ENCODE results near the gene FOXL3.
"Not testable (repeated sequence)": the region's sequence is repeated elsewhere in the genome, so short reads cannot be mapped to it uniquely, and the experiment has no call there.

FOXL3 gene

GRCh38 chr7:289756-290553 lies at the start of gene FOXL3:
Gene FOXL3 (plus strand): TSS chr7:290170. CDS start chr7:290170, 0 bp downstream.
- DNase-seq: no peak

GRCh38 chr7:240887-241421 lies 49.0 kb upstream of the FOXL3 start:
- DNase-seq: no peak

GRCh38 chr7:241513-241912 lies 48.5 kb upstream of the FOXL3 start:
- no peak for DNase-seq

GRCh38 chr7:242826-243579 lies 47.0 kb upstream of the FOXL3 start:
- not testable (repeated sequence) for DNase-seq

GRCh38 chr7:243580-243978 lies 46.4 kb upstream of the FOXL3 start:
- DNase-seq: not testable (repeated sequence)

GRCh38 chr7:244974-245373 lies 45.0 kb upstream of the FOXL3 start:
- no peak for DNase-seq

GRCh38 chr7:245574-246295 lies 44.2 kb upstream of the FOXL3 start:
- DNase-seq: no peak

- DNase-seq: no peak
These were observed 43.5 kb upstream of the FOXL3 start for GRCh38 chr7:246451-246850.

GRCh38 chr7:247181-247580 lies 42.8 kb upstream of the FOXL3 start:
- no peak for DNase-seq

- DNase-seq: no peak
These were observed 42.3 kb upstream of the FOXL3 start for GRCh38 chr7:247636-248035.

- no peak for DNase-seq
These were observed 41.1 kb upstream of the FOXL3 start for GRCh38 chr7:248732-249435.

GRCh38 chr7:249989-250388 lies 40.0 kb upstream of the FOXL3 start:
- no peak for DNase-seq

GRCh38 chr7:250523-250922 lies 39.4 kb upstream of the FOXL3 start:
- DNase-seq: no peak

GRCh38 chr7:251005-251404 lies 39.0 kb upstream of the FOXL3 start:
- no peak for DNase-seq

- DNase-seq: no peak
These were observed 38.4 kb upstream of the FOXL3 start for GRCh38 chr7:251446-252175.

GRCh38 chr7:252216-252965 lies 37.6 kb upstream of the FOXL3 start:
- DNase-seq: no peak

GRCh38 chr7:252981-253380 lies 37.0 kb upstream of the FOXL3 start:
- no peak for DNase-seq

- DNase-seq: no peak
These were observed 36.2 kb upstream of the FOXL3 start for GRCh38 chr7:253581-254336.

GRCh38 chr7:254337-255037 lies 35.5 kb upstream of the FOXL3 start:
- DNase-seq: no peak

- DNase-seq: no peak
These were observed 34.9 kb upstream of the FOXL3 start for GRCh38 chr7:255038-255435.

All from NCI-H2029 (cell line).